ENCODE results near the gene LDB2. TPM values are rescaled to one million over a fixed set of nuclear protein-coding genes. Genes with fewer than 3 reads are reported as not detected.

The LDB2 gene
- total and polyA plus RNA-seq, 3 donors from 2014 or later, result 14.6 to 17.8 (median 15.7) TPM

- intact Hi-C loops (cut with DNase I; ENCODE audit: low total_unique reads), result no loop called here
- 92 to 96% methylated on average over 2 of the region's 2 CpGs for WGBS, 2 donors
These were observed 237.8 kb downstream of the LDB2 start for GRCh38 chr4:16660656-16661055.

GRCh38 chr4:16659694-16660093 is 238.8 kb downstream of the LDB2 start:
- no peak for TF ChIP-seq POLR2A (IDR thresholded peaks at IDR 0.05)
- TF ChIP-seq, protein P1, sequence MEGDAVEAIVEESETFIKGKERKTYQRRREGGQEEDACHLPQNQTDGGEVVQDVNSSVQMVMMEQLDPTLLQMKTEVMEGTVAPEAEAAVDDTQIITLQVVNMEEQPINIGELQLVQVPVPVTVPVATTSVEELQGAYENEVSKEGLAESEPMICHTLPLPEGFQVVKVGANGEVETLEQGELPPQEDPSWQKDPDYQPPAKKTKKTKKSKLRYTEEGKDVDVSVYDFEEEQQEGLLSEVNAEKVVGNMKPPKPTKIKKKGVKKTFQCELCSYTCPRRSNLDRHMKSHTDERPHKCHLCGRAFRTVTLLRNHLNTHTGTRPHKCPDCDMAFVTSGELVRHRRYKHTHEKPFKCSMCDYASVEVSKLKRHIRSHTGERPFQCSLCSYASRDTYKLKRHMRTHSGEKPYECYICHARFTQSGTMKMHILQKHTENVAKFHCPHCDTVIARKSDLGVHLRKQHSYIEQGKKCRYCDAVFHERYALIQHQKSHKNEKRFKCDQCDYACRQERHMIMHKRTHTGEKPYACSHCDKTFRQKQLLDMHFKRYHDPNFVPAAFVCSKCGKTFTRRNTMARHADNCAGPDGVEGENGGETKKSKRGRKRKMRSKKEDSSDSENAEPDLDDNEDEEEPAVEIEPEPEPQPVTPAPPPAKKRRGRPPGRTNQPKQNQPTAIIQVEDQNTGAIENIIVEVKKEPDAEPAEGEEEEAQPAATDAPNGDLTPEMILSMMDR (IDR thresholded peaks at IDR 0.05), result no peak
- H3K4me1 ChIP-seq, result no peaks in the 10 kb centered on the region
- H3K36me3 ChIP-seq (ENCODE audit: low read depth, missing control alignments), result no peaks in the 10 kb centered on the region
- no peaks in the 10 kb centered on the region for H3K9me3 ChIP-seq
- no peak overlapping the region for H3K27ac ChIP-seq
- DNase-seq, result no peak
- H3K27me3 ChIP-seq, result no peaks in the 10 kb centered on the region
- WGBS, 2 donors, result 89 to 92% methylated on average over 3 of the region's 3 CpGs
- no peak overlapping the region for H3K4me3 ChIP-seq
- intact Hi-C loops (cut with DNase I; ENCODE audit: low total_unique reads), result no loop called here

More at GRCh38 chr4:16660656-16661055, 237.8 kb downstream of the LDB2 start:
- no peak for TF ChIP-seq POLR2A (IDR thresholded peaks at IDR 0.05)
- TF ChIP-seq, protein P1 (IDR thresholded peaks at IDR 0.05), result no peak
- no peak for DNase-seq
- no peaks in the 10 kb centered on the region for H3K9me3 ChIP-seq
- H3K4me1 ChIP-seq, result no peaks in the 10 kb centered on the region
- H3K4me3 ChIP-seq, result no peak overlapping the region
- no peaks in the 10 kb centered on the region for H3K27me3 ChIP-seq
- no peak overlapping the region for H3K27ac ChIP-seq
- H3K36me3 ChIP-seq (ENCODE audit: low read depth, missing control alignments), result no peaks in the 10 kb centered on the region

DNA sequence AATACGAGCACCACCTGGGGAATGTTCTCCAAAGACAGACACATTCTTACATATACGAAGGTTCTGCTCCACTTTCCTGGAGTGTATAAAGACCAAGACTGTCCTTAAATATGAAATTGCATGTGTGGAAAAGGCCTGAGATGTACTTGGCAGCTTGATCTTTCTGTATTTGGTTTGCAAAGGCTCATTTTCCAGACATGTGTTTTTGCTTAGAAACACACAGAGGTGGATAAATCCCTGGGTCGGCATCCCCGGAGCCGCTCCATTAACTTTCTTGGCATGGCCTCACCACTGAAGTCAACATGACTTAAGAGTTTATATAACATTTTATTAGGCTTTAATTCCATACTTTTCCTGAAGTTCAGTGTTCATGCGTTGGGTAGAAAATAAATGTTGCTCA is 239.4 kb downstream of the LDB2 start:
- intact Hi-C loops (cut with DNase I; ENCODE audit: low total_unique reads), result no loop called here
- no peaks in the 10 kb centered on the region for H3K36me3 ChIP-seq (ENCODE audit: low read depth, missing control alignments)
- H3K9me3 ChIP-seq, result no peaks in the 10 kb centered on the region
- H3K27ac ChIP-seq, result peak overlapping the region in 1 of 2 donors; percentile 56
- H3K4me1 ChIP-seq, result peaks cover 4% of the 10 kb centered on the region
- DNase-seq, result no peak
- no peak overlapping the region for H3K4me3 ChIP-seq
- H3K27me3 ChIP-seq, result no peaks in the 10 kb centered on the region
- TF ChIP-seq, protein P1 (IDR thresholded peaks at IDR 0.05), result no peak
- no peak for TF ChIP-seq POLR2A (IDR thresholded peaks at IDR 0.05)
- whole genome bisulfite sequencing, 2 donors, result 60 to 63% methylated on average over 6 of the region's 6 CpGs

DNA sequence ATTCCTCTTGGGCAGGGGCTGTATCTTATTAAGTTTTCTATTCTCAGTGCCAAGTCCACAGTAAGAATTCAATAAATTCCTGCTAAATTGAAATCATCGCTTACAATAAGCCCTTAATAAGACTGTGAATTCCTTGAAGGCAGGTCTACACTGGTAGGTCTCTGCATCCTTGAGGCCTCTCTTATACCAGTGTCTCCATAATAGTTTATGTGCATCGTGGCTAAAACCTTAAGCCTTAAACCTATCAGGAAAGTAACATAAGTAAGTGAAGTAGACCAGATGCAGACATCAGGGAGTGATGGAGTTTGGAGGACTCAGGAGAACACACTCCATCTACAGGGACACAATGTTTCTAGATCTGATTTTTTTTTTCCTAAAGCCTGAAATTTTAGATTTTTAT is 240.3 kb downstream of the LDB2 start:
- H3K4me3 ChIP-seq, result no peak overlapping the region
- H3K27me3 ChIP-seq, result no peaks in the 10 kb centered on the region
- H3K9me3 ChIP-seq, result no peaks in the 10 kb centered on the region
- intact Hi-C loops (cut with DNase I; ENCODE audit: low total_unique reads), result no loop called here
- TF ChIP-seq, protein P1 (IDR thresholded peaks at IDR 0.05), result no peak
- TF ChIP-seq POLR2A (IDR thresholded peaks at IDR 0.05), result no peak
- DNase-seq, result no peak
- peak overlapping the region in 1 of 2 donors; percentile 56 for H3K27ac ChIP-seq
- H3K36me3 ChIP-seq (ENCODE audit: low read depth, missing control alignments), result no peaks in the 10 kb centered on the region
- H3K4me1 ChIP-seq, result peaks cover 4% of the 10 kb centered on the region
- 66 to 69% methylated on average over 2 of the region's 2 CpGs for WGBS, 2 donors

DNA sequence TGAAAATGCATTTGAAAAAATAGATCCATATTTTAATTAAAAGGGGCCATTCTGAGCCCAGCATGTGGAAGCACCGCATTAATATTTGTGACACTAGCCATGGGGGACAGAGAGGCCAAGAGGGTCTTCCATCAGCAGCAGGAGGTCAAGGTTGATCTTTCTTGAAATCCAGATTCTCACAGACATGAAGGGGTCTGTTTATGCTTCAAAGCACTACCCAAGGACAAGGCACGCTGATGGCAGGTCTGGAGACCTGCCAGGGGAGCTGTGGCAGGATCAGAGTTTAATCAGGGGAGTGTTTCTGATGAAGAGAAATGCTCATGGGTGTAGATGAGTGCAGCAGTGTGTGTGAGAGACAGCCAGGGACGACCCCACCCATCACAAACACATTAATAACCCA is 243.3 kb downstream of the LDB2 start:
- Histone ChIP-seq H3K4me3 (no peak overlapping the region), H3K27me3 (no peaks in the 10 kb centered on the region), H3K9me3 (no peaks in the 10 kb centered on the region), H3K27ac (no peak overlapping the region), H3K36me3 (ENCODE audit: low read depth, missing control alignments) (no peaks in the 10 kb centered on the region), H3K4me1 (peaks cover 4% of the 10 kb centered on the region)
- intact Hi-C loops (cut with DNase I; ENCODE audit: low total_unique reads), result no loop called here
- 47 to 63% methylated on average over 3 of the region's 3 CpGs for WGBS, 2 donors
- TF ChIP-seq, protein P1 (IDR thresholded peaks at IDR 0.05), result no peak
- no peak for TF ChIP-seq POLR2A (IDR thresholded peaks at IDR 0.05)
- peak; percentile 21 for DNase-seq
